GM21786 (cell line): ENCODE measurements around the gene MAPK4.
"Not testable (repeated sequence)": the region's sequence is repeated elsewhere in the genome, so short reads cannot be mapped to it uniquely, and the experiment has no call there.

Experiments used
- ATAC-seq: cut with Tn5 transposase; IDR thresholded peaks from one replicate; pipeline ENCODE4 v1.9.1; 2021; ENCODE audit not compliant: unreplicated experiment

Gene MAPK4

GRCh38 chr18:50679056-50679455, 119.2 kb downstream of the MAPK4 start:
- no peak for ATAC-seq

DNA sequence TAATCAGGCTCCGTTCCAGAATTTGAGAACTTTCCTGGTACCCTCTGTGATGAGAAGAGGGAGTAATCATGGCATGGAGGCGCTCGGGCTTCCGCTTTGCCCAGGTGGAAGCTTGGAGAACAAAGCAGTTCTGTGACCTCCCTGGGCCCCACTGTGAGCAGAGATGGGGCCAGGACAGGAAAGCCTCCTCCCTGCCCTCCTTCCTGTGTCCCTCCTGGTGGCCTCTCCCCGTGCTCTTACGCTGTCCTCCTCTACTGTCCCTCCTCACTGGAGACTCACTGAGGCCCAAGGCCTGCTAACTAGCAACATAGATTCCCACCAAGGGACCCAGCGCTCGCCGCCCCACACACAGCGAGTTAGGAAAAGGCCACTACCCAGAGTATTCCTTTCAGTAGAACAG, 119.8 kb downstream of the MAPK4 start:
- ATAC-seq = no peak

GRCh38 chr18:50680966-50681365, 121.1 kb downstream of the MAPK4 start:
- ATAC-seq = no peak

- ATAC-seq = no peak
These were observed 123.0 kb downstream of the MAPK4 start for GRCh38 chr18:50682852-50683251.

DNA sequence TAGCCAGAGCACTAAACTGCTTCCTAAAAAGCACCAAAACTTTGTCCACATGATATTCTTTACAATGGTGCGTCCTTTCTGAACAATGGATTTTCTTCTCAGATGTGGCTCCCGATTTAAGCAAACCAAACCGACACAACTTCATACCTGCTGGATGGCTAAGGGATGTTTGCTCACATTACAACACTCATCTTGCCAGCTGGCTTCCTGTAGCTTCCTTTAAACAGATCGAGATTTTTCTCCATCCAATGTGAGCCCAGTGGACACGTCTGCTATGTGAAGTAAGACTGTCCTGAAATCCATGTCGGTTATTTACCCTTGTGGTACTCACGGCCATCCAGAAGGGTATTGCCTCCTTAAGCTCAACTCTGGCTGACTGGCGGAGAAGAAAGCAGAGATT, 126.5 kb downstream of the MAPK4 start:
- no peak for ATAC-seq

DNA sequence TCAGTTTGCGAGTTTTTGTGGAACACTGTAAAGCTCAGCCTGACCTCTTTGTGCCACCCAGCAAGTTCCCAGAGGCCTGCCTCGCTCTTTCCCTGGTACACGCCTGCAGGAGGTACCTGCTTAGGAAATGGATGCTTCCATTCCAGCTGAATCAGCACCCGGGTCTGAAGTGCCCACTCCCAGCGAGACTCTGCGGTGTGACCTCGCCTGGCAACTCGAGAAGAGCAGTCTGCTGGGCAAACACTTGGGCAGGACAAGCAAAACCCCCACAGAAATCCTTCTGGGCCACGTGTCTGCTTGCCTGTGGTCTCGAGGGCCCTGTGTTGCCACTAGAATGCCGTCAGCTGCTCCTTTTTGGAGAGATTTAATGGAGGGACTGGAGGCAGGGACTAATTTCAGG, 127.6 kb downstream of the MAPK4 start:
- ATAC-seq = no peak

- no peak for ATAC-seq
These were observed 129.7 kb downstream of the MAPK4 start for GRCh38 chr18:50689578-50689977.

DNA sequence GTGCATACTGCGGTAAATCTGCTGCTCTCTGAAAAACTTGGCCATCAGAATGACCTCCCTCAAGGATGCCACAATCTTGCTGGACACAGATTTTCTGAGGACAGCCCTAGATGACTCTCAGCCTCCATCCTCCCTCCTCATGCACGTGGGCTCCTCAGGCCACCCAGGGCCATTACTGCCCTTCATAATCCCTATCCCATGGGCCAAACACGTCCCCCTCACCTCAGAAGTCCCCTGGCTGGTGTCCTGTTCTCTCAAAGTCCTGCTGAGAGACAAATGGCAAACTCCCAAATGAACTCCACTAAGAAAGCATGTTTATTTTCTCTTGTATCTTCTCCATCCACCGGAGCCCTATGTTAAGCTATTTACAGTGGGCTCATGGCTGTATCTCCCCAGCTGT, 134.3 kb downstream of the MAPK4 start:
- no peak for ATAC-seq

- no peak for ATAC-seq
These were observed 135.7 kb downstream of the MAPK4 start for GRCh38 chr18:50695431-50696176.

- no peak for ATAC-seq
These were observed 136.5 kb downstream of the MAPK4 start for GRCh38 chr18:50696436-50696835.

DNA sequence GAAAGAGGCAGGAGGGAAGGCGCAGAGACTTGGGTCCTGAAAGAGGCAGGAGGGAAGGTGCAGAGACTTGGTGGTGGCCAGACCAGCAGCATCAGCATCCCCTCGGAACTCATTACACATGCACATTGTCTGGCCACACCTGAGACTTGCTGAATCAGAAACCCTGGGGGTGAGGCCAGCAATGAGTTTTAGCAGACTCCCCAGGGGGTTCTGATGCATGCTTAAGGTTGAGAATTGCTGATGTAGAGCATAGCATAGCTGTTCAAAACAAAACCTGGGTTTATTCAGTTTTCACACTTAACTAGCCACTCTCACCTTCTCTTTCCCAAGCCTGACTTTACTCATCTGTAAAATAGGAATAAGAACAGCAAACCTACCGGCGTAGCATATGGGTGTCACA, 137.0 kb downstream of the MAPK4 start:
- ATAC-seq = peak; percentile 77

DNA sequence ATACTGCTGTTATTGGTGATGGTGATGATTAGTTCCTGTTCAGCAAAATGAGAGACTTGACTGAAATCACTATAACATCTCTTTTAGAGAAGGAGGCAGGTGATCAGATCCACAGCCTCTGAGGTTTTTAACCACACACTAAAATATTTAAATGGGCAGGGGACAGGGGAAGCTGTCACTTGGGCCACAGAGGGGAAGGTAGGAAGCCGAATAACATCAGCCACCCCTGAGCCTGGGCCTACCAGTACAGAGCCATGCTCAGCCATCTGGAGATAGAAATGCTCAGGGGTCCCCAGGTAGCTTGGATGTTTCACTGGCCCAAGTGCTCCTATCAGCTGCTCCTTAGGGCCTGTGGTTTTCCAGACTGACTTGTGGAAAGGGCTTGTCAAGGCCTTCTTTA, 137.6 kb downstream of the MAPK4 start:
- no peak for ATAC-seq

DNA sequence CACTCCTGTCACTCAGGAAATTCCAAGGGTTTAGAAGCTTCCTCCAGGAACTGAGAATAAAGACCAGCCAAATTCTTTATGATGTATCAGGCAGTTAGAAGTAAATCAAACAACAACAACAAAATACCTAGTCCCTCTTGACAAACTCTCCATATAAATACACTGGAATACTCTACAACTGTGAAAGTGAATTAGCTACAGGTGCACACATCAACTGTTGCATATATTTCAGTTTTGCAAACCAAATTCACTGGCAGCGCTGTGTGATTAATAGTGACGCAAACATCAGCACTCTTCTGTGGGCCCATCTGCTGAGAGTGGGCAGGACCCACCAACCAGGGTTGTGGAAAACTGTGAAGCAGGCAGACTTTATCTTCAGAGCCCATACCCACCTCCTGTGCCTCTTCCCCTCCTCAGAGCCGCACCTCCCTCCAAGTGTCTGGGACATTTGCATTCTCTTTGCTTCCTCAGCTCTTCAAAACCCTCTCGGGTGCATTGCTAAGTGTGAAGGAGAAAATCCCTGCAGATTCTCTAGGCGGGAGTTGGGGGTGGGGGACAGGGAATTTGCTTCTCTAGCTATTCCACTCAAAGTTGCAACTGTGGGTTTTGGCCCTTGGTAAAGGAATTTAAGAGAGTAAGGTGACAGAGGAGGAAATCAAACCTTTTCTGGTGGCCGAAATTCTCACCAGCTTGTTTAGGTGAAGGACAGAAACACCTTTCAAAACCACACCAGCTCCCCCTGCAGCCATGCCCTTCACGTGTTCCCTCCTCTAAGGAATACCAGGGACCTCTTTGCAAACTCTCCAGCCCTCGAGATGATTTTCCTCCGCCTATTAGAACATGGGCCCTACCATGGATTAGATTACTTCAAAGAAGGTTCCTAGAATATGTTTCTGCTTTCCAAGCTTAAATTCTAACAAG, 140.6 kb downstream of the MAPK4 start:
- no peak for ATAC-seq

DNA sequence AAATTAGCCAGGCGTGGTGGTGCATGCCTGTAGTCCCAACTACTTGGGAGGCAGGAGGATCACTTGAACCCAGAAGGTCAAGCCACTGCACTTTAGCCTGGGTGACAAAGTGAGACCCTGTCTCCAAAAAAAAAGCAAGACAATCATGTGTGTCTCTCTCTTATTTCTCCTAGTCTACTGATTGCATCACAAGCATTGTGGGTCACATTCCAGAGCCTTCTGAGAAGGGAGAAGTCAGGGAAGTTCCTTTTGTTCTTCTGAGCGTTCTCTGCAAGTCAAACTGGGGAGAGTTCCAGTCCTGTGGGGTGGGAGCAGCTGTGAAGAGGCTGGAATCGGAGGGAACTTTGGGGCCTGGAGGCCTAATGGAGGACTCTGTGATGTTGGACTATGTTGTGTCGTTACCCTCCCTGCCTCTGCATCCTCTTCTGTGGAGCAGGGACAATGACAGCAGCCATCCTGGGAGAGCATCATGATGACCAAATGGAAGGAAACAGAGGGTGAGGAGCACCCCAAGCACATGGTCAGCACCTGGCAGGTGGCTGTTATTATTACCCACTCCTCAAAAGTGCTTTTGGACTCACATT, 144.6 kb downstream of the MAPK4 start:
- ATAC-seq = no peak

GRCh38 chr18:50706199-50706598, 146.3 kb downstream of the MAPK4 start:
- ATAC-seq = no peak

DNA sequence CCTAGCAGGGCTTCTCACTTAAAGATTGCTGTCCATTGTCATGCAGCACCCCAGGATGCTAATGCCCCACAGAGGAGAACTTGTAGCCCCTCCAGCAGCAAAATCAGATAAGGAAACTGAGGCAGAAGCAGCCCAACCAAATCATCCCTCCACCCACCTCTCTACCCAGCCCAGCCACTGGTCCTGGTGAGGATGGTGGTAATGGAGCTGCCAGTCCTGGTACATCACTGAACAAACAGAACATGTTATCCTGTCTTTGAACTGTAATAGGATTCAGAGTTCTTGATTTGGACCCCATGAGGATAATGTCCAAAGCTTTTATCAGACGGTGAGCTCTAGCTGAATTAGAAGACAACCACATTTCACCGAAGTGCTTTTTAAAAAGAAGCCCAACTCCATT, 146.8 kb downstream of the MAPK4 start:
- ATAC-seq = no peak

DNA sequence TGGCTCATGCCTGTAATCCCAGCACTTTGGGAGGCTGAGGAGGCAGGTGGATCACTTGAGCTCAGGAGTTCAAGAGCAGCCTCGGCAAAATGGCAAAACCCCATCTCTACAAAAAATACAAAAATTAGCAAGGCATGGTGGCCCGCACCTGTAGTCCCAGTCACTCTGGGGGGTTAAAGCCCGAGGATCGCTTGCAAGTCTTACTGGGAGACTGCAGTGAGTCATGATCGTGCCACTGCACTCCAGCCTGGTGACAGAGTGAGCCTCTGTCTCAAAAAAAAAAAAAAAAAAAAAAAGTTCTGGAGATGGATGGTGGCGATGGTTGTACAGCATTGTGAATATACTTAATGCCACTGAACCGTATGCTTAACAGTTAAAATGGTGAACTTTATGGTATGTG, 147.4 kb downstream of the MAPK4 start:
- ATAC-seq = not testable (repeated sequence)

GRCh38 chr18:50707855-50708469, 148.1 kb downstream of the MAPK4 start:
- ATAC-seq = no peak

- no peak for ATAC-seq
These were observed 149.3 kb downstream of the MAPK4 start for GRCh38 chr18:50709193-50709592.

GRCh38 chr18:50711386-50711785, 151.5 kb downstream of the MAPK4 start:
- no peak for ATAC-seq

DNA sequence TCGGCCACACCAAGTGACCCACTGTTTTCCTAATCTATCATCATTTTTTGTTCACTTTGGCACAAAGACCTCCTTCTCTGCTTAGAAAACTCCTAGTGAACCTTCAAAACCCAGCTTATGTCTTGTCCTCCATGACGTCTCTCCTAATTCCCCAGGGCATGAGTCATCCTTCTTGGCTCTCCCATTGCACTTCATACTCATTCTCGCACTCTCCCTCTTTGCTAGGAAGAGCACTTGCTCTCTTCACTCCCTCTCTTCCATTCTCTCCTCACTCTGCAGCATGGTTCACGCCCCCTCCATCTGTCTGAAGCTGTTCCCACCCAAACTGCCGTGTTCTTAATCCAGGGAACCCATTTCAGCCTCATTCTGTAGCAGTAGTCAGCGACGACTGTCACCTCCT, 156.0 kb downstream of the MAPK4 start:
- ATAC-seq = no peak
